Urothelium cell line (cell line): Measurements from ENCODE around the gene C7orf25.

Experiments used
- DNase-seq: peaks from one replicate; pipeline ENCODE4 v3.0.0; 2011; ENCODE audit warnings: low spot score, mixed read lengths
- FAIRE-seq: peaks from 2 replicates; lab custom pipeline; 2011; peaks lifted over from hg19 to GRCh38; lab: Jason Lieb, UNC

The C7orf25 gene

DNA sequence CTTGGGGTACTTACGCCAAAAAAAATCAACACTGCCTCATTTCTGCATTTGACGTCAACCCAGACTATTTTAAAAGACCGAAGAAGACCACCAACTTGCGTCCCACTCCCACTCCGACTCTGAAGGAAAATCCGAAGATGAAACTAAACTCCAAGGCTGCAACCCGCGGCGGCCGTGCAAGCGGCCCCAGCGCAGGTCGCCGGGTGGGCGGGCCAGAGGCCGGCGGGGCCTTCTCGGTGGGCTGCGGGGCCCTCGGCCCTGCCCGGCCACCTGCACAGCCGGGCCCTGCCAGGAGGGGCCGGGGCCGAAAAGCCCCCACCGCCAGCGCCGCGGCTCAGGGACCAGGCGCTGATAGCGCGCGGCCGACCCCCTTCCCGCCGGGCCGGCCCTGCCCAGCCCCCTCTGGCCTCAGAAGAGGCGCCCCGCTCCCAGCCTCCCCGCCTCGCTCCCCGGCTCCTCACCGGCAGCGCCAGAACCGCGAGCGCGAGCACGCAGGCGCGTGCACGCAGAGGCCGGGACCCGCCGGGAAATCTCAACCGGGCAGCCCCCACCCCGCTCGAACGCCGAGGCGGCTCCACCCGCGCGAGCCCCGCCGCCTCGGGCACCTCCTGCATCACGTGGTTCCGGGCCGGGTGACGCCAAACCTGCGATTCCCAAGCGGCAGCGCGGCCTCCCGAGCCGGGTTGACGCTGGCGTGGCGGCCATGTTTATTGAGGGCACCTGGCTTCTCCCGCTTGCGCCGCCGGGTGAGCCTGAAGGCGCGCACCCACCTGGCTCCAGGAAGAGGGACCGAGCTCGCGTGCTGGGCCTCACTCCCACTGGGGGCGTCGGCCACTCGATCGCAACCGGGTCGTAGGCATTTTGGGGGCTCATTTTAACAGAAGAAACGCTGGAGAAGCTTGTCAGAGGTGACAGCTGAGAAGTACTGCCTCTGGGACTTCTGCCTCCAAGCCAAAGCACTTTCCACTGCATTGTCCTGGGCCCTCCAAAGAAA, at the start of gene C7orf25:
Gene C7orf25, minus strand, starts transcription at position 617 of the 994 bp plus-strand sequence. CDS start 1,170 bp downstream, outside the sequence.
- FAIRE-seq = peak; percentile 94
- peak; percentile 98 for DNase-seq

GRCh38 chr7:42961170-42961569, 49.3 kb upstream of the C7orf25 start:
- FAIRE-seq (no peak), DNase-seq (no peak)

DNA sequence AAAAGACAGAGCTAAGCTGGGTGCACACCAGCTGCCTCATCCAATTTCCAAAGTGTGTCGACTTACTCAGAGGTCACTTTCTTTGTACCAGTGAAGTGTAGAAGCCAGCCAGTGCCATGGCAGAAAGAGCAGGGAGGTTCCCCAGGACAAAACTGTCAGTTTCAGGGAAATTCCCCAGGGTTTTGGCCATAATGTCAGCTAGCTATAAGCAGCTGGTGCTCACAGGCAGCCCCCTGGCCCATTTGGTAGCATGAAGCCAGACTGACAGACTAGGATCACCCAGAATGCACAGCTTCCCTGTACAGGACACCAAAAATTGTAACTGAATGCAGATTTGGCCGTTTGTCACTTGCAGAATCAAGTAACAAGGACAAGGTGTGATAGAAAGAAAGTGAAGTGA, 48.9 kb upstream of the C7orf25 start:
- FAIRE-seq = no peak

GRCh38 chr7:42959549-42959948, 47.7 kb upstream of the C7orf25 start:
- FAIRE-seq (no peak), DNase-seq (no peak)

More for the DNA sequence above, 48.9 kb upstream of the C7orf25 start:
- DNase-seq = no peak

- DNase-seq (no peak), FAIRE-seq (no peak)
Measured at GRCh38 chr7:42956062-42956461, 44.2 kb upstream of the C7orf25 start.

DNA sequence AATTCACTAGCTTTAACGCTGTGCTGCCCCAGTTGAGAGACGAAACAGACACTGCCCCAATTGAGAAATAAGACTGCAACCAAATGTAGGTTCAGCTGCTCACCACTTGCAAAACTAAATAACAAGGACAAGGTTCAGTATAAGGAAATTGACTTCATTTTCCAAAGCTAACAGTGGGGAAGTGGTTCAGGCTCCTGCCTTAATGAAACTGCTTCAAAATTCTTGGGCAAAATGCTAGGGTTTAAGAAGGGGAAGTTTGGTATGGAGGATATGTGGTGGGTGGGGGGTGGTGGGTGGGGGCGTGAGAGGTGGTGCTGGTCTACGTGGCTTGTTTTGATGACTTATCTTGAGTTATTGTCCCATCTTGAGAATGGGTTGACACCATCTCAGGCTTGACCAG, 42.1 kb upstream of the C7orf25 start:
- FAIRE-seq = no peak
- no peak for DNase-seq

DNA sequence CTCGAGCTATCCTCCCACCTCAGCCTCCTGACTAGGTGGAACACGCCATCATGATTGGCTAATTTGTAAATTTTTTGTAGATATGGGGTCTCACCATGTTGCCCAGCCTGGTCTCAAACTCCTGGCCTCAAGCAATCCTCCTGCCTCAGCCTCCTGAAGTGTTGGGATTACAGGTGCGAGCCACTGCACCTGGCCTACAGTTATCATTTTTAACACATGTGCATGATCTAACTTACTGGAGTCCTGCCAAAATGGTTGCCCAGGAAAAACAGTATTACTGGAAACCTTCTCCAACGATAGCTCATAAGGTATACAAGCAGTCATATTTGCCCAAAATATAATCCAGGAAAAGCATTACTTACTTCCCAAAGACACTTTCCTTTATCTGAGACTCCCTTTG, 40.5 kb upstream of the C7orf25 start:
- FAIRE-seq = no peak
- no peak for DNase-seq

- no peak for DNase-seq
- FAIRE-seq = no peak
Measured at GRCh38 chr7:42950417-42950816, 38.5 kb upstream of the C7orf25 start.

GRCh38 chr7:42947521-42947920, 35.7 kb upstream of the C7orf25 start:
- no peak for DNase-seq
- no peak for FAIRE-seq

- DNase-seq = no peak
- FAIRE-seq = no peak
Measured at GRCh38 chr7:42946627-42946950, 34.7 kb upstream of the C7orf25 start.

- DNase-seq (no peak), FAIRE-seq (no peak)
Measured at GRCh38 chr7:42945821-42946626, 34.2 kb upstream of the C7orf25 start.

DNA sequence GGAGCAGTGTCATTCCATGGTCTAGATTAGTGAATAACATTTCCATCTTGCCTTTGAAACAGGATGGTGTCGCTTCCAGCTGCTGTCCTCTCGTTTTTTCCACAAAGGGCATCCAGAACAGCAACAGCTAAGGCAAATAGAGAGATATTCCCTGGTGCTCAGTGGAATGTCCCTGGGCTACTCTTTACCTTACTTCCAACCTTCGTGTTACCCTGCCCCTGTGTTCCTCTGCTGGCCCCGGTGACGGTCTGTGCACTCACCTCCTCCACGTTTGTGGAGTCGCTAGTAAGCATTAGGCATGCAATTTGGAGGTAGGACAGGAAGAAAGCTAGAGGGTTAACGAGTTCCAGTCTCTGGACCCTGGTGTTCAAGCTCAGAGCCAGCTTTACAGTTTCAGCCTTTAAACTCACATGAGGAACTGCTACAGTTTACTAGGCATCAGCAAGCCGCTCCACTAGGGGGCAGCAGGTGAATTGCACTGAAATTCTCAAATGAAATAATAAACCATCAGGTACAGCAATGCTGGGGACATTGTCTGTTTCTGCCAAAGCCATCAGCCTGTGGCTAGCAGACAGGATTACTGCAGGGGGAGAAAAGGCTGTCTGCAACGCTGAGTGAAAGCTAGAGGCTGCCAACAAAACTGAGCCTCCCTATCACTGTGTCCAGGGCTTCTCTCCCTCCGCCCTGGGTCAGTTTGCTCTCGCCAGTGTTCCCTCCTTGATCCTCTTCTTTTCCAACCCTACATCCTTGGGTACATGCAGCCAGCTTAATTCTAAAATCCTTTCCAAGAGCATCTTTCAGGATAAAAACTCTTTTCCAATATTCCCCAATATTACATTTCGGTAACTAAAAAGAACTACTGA, 29.3 kb upstream of the C7orf25 start:
- DNase-seq (peak; percentile 73), FAIRE-seq (no peak)

DNA sequence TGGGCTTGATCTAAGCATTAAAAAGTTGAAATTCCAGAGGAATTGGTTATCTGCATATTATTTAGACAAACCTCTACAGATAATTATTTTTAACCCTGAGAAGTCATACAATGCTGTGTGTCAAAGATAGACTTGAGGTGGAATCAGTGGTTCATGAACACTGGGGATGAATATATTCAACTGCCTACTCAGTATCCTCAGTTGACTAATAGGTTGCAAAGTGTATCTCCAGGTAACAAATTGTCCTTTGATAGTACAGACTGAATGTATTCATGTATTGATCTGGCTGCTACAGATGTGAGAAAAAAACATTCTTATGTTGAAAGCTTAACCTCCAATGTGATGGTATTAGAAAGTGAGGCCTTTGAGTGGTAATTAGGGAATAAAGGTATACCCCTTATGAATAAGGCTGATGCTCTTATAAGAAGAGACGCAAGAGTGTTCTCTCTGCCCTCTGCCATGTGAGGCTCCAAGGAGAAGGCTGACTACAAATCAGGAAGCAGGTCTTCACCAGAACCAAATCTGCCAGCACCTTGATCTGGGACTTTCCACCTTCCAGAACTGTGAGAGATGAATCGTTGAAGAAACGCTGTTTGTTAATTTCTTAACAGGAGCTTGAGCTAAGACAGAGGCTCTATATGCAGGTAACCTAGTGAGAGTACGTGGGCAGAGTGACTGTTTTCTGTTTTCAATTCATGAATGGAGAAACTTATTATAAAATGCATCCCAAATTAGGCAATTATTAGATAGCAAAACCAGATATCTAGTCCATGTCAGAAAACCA, 27.8 kb upstream of the C7orf25 start:
- no peak for DNase-seq
- peak; percentile 9 for FAIRE-seq

GRCh38 chr7:42935861-42936260, 24.0 kb upstream of the C7orf25 start:
- FAIRE-seq (no peak), DNase-seq (no peak)

DNA sequence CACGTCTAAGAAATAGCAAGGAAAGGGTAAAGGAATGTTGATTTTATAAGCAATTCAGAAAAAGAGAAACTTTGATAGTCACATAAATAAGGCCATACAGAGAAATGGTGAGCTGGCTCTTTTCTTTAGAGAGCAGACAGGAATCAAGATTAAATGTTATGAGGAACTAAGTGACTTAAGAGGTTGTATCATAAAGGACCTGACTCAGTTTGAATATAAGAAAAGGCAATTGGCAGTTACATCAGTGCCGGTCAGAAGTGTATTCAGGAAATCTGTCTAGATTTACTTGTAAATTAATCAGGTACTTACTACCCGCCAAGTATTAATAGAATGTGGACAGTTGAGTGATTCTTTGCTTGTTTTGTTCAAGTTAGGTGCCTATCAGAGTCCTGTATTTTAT, 22.4 kb upstream of the C7orf25 start:
- DNase-seq (no peak), FAIRE-seq (no peak)

- DNase-seq = peak; percentile 35
- FAIRE-seq = no peak
Measured at GRCh38 chr7:42932811-42933591, 21.1 kb upstream of the C7orf25 start.

GRCh38 chr7:42931834-42932651, 20.2 kb upstream of the C7orf25 start, which contains the start of the genes MRPL32 and PSMA2:
MRPL32 (plus strand) TSS chr7:42932376; CDS start chr7:42932387, 11 bp downstream.
PSMA2 (minus strand) TSS chr7:42932174; CDS start chr7:42932158, 16 bp downstream.
- DNase-seq (peak; percentile 99), FAIRE-seq (peak; percentile 72)

DNA sequence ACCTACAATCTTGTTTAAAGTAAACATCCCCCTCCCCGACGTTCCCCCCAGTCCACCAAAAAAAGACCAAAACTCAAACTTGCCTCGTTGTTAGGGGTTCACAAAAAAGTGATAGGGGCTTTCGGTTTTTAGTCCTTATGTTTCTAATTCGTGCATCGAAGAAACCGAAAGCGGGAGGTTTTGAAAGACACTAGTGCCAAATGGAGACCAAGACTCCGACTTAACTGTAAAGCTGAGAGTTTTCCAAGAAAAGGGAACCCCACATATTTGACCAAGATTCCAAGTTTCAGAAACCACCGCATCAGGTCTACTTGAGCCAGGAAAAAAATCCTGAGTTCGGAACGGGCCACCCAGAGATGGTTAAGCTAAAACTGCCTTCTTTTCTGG, 19.6 kb upstream of the C7orf25 start:
- DNase-seq = no peak
- FAIRE-seq = no peak
